ENCODE measurements around the gene ZNF771.

DNA sequence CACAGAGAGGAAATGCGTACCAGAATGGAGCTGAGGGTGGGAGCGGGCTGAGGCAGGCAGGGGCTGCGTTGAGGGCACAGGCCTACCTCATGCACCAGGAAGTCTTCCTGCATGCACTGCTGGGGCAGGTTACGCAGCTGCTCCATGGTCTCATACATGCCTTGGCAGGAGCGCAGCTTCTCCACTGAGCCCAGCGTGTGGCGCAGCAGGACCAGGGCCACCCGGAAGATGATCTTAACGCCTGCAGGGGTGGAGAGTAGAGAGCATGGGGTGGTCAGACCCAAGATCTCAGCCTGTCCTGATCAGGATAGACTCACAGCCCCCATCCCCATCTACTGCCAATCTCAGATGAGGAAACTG is 48.8 kb upstream of the ZNF771 start:
- TF ChIP-seq, protein P1, sequence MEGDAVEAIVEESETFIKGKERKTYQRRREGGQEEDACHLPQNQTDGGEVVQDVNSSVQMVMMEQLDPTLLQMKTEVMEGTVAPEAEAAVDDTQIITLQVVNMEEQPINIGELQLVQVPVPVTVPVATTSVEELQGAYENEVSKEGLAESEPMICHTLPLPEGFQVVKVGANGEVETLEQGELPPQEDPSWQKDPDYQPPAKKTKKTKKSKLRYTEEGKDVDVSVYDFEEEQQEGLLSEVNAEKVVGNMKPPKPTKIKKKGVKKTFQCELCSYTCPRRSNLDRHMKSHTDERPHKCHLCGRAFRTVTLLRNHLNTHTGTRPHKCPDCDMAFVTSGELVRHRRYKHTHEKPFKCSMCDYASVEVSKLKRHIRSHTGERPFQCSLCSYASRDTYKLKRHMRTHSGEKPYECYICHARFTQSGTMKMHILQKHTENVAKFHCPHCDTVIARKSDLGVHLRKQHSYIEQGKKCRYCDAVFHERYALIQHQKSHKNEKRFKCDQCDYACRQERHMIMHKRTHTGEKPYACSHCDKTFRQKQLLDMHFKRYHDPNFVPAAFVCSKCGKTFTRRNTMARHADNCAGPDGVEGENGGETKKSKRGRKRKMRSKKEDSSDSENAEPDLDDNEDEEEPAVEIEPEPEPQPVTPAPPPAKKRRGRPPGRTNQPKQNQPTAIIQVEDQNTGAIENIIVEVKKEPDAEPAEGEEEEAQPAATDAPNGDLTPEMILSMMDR (IDR thresholded peaks at IDR 0.05; ENCODE audit: low read depth, low read length): no peak
- TF ChIP-seq EZH2phosphoT487 (IDR thresholded peaks at IDR 0.05; ENCODE audit: low read depth): no peak

Data from OCI-LY3 (cell line).